Measurements from ENCODE around the gene METTL25B. TPM values are rescaled to one million over a fixed set of nuclear protein-coding genes. Genes with fewer than 3 reads are reported as not detected.
A peak's percentile ranks its signal among the peaks of the same experiment; 100 is the strongest.

The METTL25B gene
- total RNA-seq: 13.9 TPM
- polyA plus RNA-seq (ENCODE audit: insufficient read depth in 1 of 8, insufficient read length in 8 of 8, low replicate concordance in 1 of 8): 10 to 100 TPM; 13.9 to 24.7 (median 18.6) TPM
- long read RNA-seq, donor 1, partial matches to known transcripts: 0 of 1 reads
- long read RNA-seq, donor 1, other reads (novel, unspliced or antisense): 0 of 1 reads
- long read RNA-seq, donor 2: 0 reads
- long read RNA-seq, donor 3, partial matches to known transcripts: 0 of 3 reads
- long read RNA-seq, donor 3, other reads (novel, unspliced or antisense): 0 of 3 reads
- long read RNA-seq, donor 4, partial matches to known transcripts: 51 of 64 reads
- long read RNA-seq, donor 4, other reads (novel, unspliced or antisense): 12 of 64 reads
- long read RNA-seq, donor 5, partial matches to known transcripts: 0 of 1 reads
- long read RNA-seq, donor 5, other reads (novel, unspliced or antisense): 0 of 1 reads
- long read RNA-seq, donor 6, partial matches to known transcripts: 101 of 342 reads
- long read RNA-seq, donor 6, other reads (novel, unspliced or antisense): 238 of 342 reads
- long read RNA-seq, donor 7, partial matches to known transcripts: 0 of 2 reads
- long read RNA-seq, donor 7, other reads (novel, unspliced or antisense): 0 of 2 reads
- long read RNA-seq, donor 8, partial matches to known transcripts: 0 of 1 reads
- long read RNA-seq, donor 8, other reads (novel, unspliced or antisense): 0 of 1 reads
- long read RNA-seq, donor 9, partial matches to known transcripts: 0 of 2 reads
- long read RNA-seq, donor 9, other reads (novel, unspliced or antisense): 0 of 2 reads
- long read RNA-seq, donor 10, partial matches to known transcripts: 47 of 148 reads
- long read RNA-seq, donor 10, other reads (novel, unspliced or antisense): 98 of 148 reads
- long read RNA-seq, donor 11, partial matches to known transcripts: 0 of 1 reads
- long read RNA-seq, donor 11, other reads (novel, unspliced or antisense): 0 of 1 reads

GRCh38 chr1:156727926-156728598 is at the start of gene METTL25B:
METTL25B (plus strand) TSS chr1:156728469; CDS start chr1:156729105, 636 bp downstream.
- 0% methylated on average over 30 of the region's 46 CpGs for WGBS (ENCODE audit: insufficient coverage)
- peak; percentile 91 for DNase-seq
- peak within 1 kb of the TSS; percentile 92 for H3K4me3 ChIP-seq (ENCODE audit: low read length)
- H3K27ac ChIP-seq (ENCODE audit: low read length): peak within 1 kb of the TSS; percentile 99
- no peaks in the 10 kb centered on the region for H3K9me3 ChIP-seq (replicated peaks; ENCODE audit: control insufficient read depth, low read depth, low read length)
- no peaks in the 10 kb centered on the region for H3K27me3 ChIP-seq (ENCODE audit: control insufficient read depth, insufficient read depth, low read length)
- H3K4me1 ChIP-seq (ENCODE audit: control insufficient read depth, insufficient read depth, low read length): peaks cover 37% of the 10 kb centered on the region
- H3K36me3 ChIP-seq (ENCODE audit: control insufficient read depth, insufficient read depth, low read length): peaks cover 35% of the 10 kb centered on the region

- WGBS (ENCODE audit: insufficient coverage): no CpG with 5 or more reads among the region's 2 CpGs
- Histone ChIP-seq H3K27ac (ENCODE audit: low read length) (no peak overlapping the region), H3K36me3 (ENCODE audit: control insufficient read depth, insufficient read depth, low read length) (peaks cover 10% of the 10 kb centered on the region), H3K4me1 (ENCODE audit: control insufficient read depth, insufficient read depth, low read length) (peaks cover 20% of the 10 kb centered on the region), H3K27me3 (ENCODE audit: control insufficient read depth, insufficient read depth, low read length) (peaks cover 35% of the 10 kb centered on the region), H3K9me3 (replicated peaks; ENCODE audit: control insufficient read depth, low read depth, low read length) (no peaks in the 10 kb centered on the region), H3K4me3 (ENCODE audit: low read length) (no peak overlapping the region)
- DNase-seq: no peak
Measured at GRCh38 chr1:156680056-156680455, 48.2 kb upstream of the METTL25B start.

GRCh38 chr1:156681196-156681960 is 46.9 kb upstream of the METTL25B start:
- no peaks in the 10 kb centered on the region for H3K36me3 ChIP-seq (ENCODE audit: control insufficient read depth, insufficient read depth, low read length)
- H3K9me3 ChIP-seq (replicated peaks; ENCODE audit: control insufficient read depth, low read depth, low read length): no peaks in the 10 kb centered on the region
- H3K27ac ChIP-seq (ENCODE audit: low read length): no peak overlapping the region
- H3K27me3 ChIP-seq (ENCODE audit: control insufficient read depth, insufficient read depth, low read length): peaks cover 32% of the 10 kb centered on the region
- no peak for DNase-seq
- 100% methylated on average over 1 of the region's 8 CpGs for WGBS (ENCODE audit: insufficient coverage)
- peaks cover 11% of the 10 kb centered on the region for H3K4me1 ChIP-seq (ENCODE audit: control insufficient read depth, insufficient read depth, low read length)
- H3K4me3 ChIP-seq (ENCODE audit: low read length): no peak overlapping the region

- Histone ChIP-seq H3K27ac (ENCODE audit: low read length) (no peak overlapping the region), H3K27me3 (ENCODE audit: control insufficient read depth, insufficient read depth, low read length) (peaks cover 32% of the 10 kb centered on the region), H3K36me3 (ENCODE audit: control insufficient read depth, insufficient read depth, low read length) (no peaks in the 10 kb centered on the region), H3K4me1 (ENCODE audit: control insufficient read depth, insufficient read depth, low read length) (peaks cover 10% of the 10 kb centered on the region), H3K4me3 (ENCODE audit: low read length) (no peak overlapping the region), H3K9me3 (replicated peaks; ENCODE audit: control insufficient read depth, low read depth, low read length) (no peaks in the 10 kb centered on the region)
- no peak for DNase-seq
- WGBS (ENCODE audit: insufficient coverage): 100% methylated on average over 1 of the region's 5 CpGs
Measured at GRCh38 chr1:156682166-156682890, 45.9 kb upstream of the METTL25B start.

GRCh38 chr1:156684227-156684782 is 44.0 kb upstream of the METTL25B start:
- H3K4me1 ChIP-seq (ENCODE audit: control insufficient read depth, insufficient read depth, low read length): peaks cover 5% of the 10 kb centered on the region
- H3K27ac ChIP-seq (ENCODE audit: low read length): no peak overlapping the region
- no peaks in the 10 kb centered on the region for H3K9me3 ChIP-seq (replicated peaks; ENCODE audit: control insufficient read depth, low read depth, low read length)
- no peak for DNase-seq
- peaks cover 29% of the 10 kb centered on the region for H3K27me3 ChIP-seq (ENCODE audit: control insufficient read depth, insufficient read depth, low read length)
- 94% methylated on average over 4 of the region's 5 CpGs for WGBS (ENCODE audit: insufficient coverage)
- no peak overlapping the region for H3K4me3 ChIP-seq (ENCODE audit: low read length)
- H3K36me3 ChIP-seq (ENCODE audit: control insufficient read depth, insufficient read depth, low read length): no peaks in the 10 kb centered on the region

GRCh38 chr1:156689035-156689952 is 39.0 kb upstream of the METTL25B start:
- Histone ChIP-seq H3K27me3 (ENCODE audit: control insufficient read depth, insufficient read depth, low read length) (peaks cover 37% of the 10 kb centered on the region), H3K36me3 (ENCODE audit: control insufficient read depth, insufficient read depth, low read length) (no peaks in the 10 kb centered on the region), H3K4me1 (ENCODE audit: control insufficient read depth, insufficient read depth, low read length) (peaks cover 53% of the 10 kb centered on the region), H3K27ac (ENCODE audit: low read length) (peak overlapping the region; percentile 84), H3K9me3 (replicated peaks; ENCODE audit: control insufficient read depth, low read depth, low read length) (no peaks in the 10 kb centered on the region), H3K4me3 (ENCODE audit: low read length) (peak overlapping the region; percentile 16)
- WGBS (ENCODE audit: insufficient coverage): under 1% methylated on average over 20 of the region's 23 CpGs
- peak; percentile 90 for DNase-seq

GRCh38 chr1:156689953-156690674 is 38.2 kb upstream of the METTL25B start:
- Histone ChIP-seq H3K9me3 (replicated peaks; ENCODE audit: control insufficient read depth, low read depth, low read length) (no peaks in the 10 kb centered on the region), H3K36me3 (ENCODE audit: control insufficient read depth, insufficient read depth, low read length) (no peaks in the 10 kb centered on the region), H3K4me3 (ENCODE audit: low read length) (peak overlapping the region; percentile 2), H3K27ac (ENCODE audit: low read length) (peak overlapping the region; percentile 84), H3K4me1 (ENCODE audit: control insufficient read depth, insufficient read depth, low read length) (peaks cover 58% of the 10 kb centered on the region), H3K27me3 (ENCODE audit: control insufficient read depth, insufficient read depth, low read length) (peaks cover 31% of the 10 kb centered on the region)
- 17% methylated on average over 9 of the region's 10 CpGs for WGBS (ENCODE audit: insufficient coverage)
- DNase-seq: no peak

- no peaks in the 10 kb centered on the region for H3K36me3 ChIP-seq (ENCODE audit: control insufficient read depth, insufficient read depth, low read length)
- H3K9me3 ChIP-seq (replicated peaks; ENCODE audit: control insufficient read depth, low read depth, low read length): no peaks in the 10 kb centered on the region
- H3K4me1 ChIP-seq (ENCODE audit: control insufficient read depth, insufficient read depth, low read length): peaks cover 58% of the 10 kb centered on the region
- WGBS (ENCODE audit: insufficient coverage): 33% methylated on average over 8 of the region's 8 CpGs
- peaks cover 27% of the 10 kb centered on the region for H3K27me3 ChIP-seq (ENCODE audit: control insufficient read depth, insufficient read depth, low read length)
- H3K4me3 ChIP-seq (ENCODE audit: low read length): no peak overlapping the region
- DNase-seq: peak; percentile 34
- H3K27ac ChIP-seq (ENCODE audit: low read length): peak overlapping the region; percentile 84
Measured at GRCh38 chr1:156690675-156691036, 37.6 kb upstream of the METTL25B start.
